Panc1 (cell line): Measurements from ENCODE around the gene TOB1. TPM values are rescaled to one million over a fixed set of nuclear protein-coding genes. Genes with fewer than 3 reads are reported as not detected.

ENCODE experiments used
- ATAC-seq: fragments of 200-7000 bp; cut with Tn5 transposase; 2 replicates; pipeline ENCODE4 v1.9.1; 2020; ENCODE audit warnings: mild to moderate bottlenecking, moderate library complexity
- BruUV-seq: library from RNA; stranded (reverse); fragments of 400-500 nt; replicated peaks from 2 replicates; lab custom pipeline; 2021; lab: Mats Ljungman, UMichigan
- CTCF ChIA-PET: fragments of 300-600 bp; sonication (Branson Sonifier 250); formaldehyde crosslinking; loops from one replicate; lab custom pipeline; 2022; ENCODE audit warnings: antibody characterized with exemption; lab: Charles Lee
- POLR2A ChIA-PET: fragments of 300-600 bp; sonication (Branson Sonifier 250); formaldehyde crosslinking; loops from one replicate; lab custom pipeline; 2022; ENCODE audit warnings: antibody characterized with exemption; lab: Charles Lee
- DNase-seq: peaks from one replicate; pipeline ENCODE4 v3.0.0-alpha.2; 2010; ENCODE audit warnings: low read depth, low spot score
- H3K27ac ChIP-seq: 2 replicates; pipeline ENCODE4 v1.5.1; 2011; ENCODE audit warnings: mild to moderate bottlenecking, low read length, inconsistent platforms
- H3K27me3 ChIP-seq: fragments of 200-500 bp; sonication (Bioruptor generic); 2 replicates; pipeline ENCODE4 v1.6.0; 2014; ENCODE audit warnings: low read length, inconsistent platforms; ENCODE audit not compliant: control insufficient read depth, insufficient read depth
- H3K36me3 ChIP-seq: fragments of 200-500 bp; sonication (Bioruptor generic); 2 replicates; pipeline ENCODE4 v1.5.1; 2014; ENCODE audit warnings: inconsistent platforms, mild to moderate bottlenecking, low read length, moderate library complexity; ENCODE audit not compliant: control insufficient read depth, insufficient read depth
- H3K4me1 ChIP-seq: 2 replicates; pipeline ENCODE4 v1.5.1; 2011; ENCODE audit warnings: inconsistent platforms, mild to moderate bottlenecking, low read length, moderate library complexity; ENCODE audit not compliant: control insufficient read depth, insufficient read depth
- H3K4me3 ChIP-seq, 2 experiments: 2 replicates each; pipeline ENCODE4 v1.5.1; 2011 to 2012; ENCODE audit warnings: low read depth in 2 of 2, low read length in 2 of 2, mild to moderate bottlenecking in 2 of 2, inconsistent platforms in 1 of 2, moderate library complexity in 1 of 2
- H3K9me3 ChIP-seq: fragments of 200-500 bp; sonication (Bioruptor generic); 2 replicates; pipeline ENCODE4 v1.5.1; 2014; ENCODE audit warnings: low read depth, mild to moderate bottlenecking, inconsistent platforms, low read length, moderate library complexity; ENCODE audit not compliant: control insufficient read depth, insufficient read depth
- CTCF ChIP-seq: fragments of 450-650 bp; IDR thresholded peaks from 2 replicates; pipeline ENCODE4 v1.5.1; 2017; ENCODE audit warnings: mild to moderate bottlenecking
- POLR2AphosphoS5 ChIP-seq: IDR thresholded peaks from 2 replicates; pipeline ENCODE4 v1.6.1; 2012; ENCODE audit warnings: mild to moderate bottlenecking, low read depth, low read length, moderate library complexity
- SIN3A ChIP-seq: IDR thresholded peaks from 2 replicates; pipeline ENCODE4 v1.6.1; 2012; ENCODE audit warnings: low read depth, mild to moderate bottlenecking, low read length, moderate library complexity, borderline replicate concordance; ENCODE audit not compliant: insufficient read depth
- TCF7L2 ChIP-seq: IDR thresholded peaks from 2 replicates; pipeline ENCODE4 v1.6.1; 2011; ENCODE audit warnings: mild to moderate bottlenecking, low read depth, low read length, inconsistent platforms
- in situ Hi-C: cut with HindIII; loops from 2 replicates; pipeline ENCODE4 v1.10.0; 2016; ENCODE audit warnings: low sequenced_read_pairs, low pct_unique_long_range_greater_than_20kb
- intact Hi-C: fragments of 100-400 bp; cut with micrococcal nuclease; formaldehyde crosslinking; loops from one replicate; pipeline ENCODE4 v1.10.0; 2022; ENCODE audit not compliant: unreplicated experiment
- total RNA-seq: library from RNA; stranded (reverse); gene quantifications from one replicate; pipeline ENCODE4 v1.2.1, GENCODE V29; 2021; ENCODE audit not compliant: unreplicated experiment
- TF ChIP-seq, protein P1 (sequence below), 2 experiments: IDR thresholded peaks; 2 replicates each; pipeline ENCODE4 v1.6.1; 2011 to 2012; ENCODE audit warnings: low read depth in 2 of 2, control low read depth in 1 of 2, low read length in 1 of 2, mild to moderate bottlenecking in 1 of 2, moderate library complexity in 1 of 2; ENCODE audit not compliant: insufficient read depth in 1 of 2

Gene TOB1
- total RNA-seq, 1 experiment from 2014 or later: 117 TPM

- intact Hi-C loops: no loop called here
- Histone ChIP-seq H3K27ac (no peak overlapping the region), H3K4me3 (no peak overlapping the region), H3K9me3 (peaks cover 5% of the 10 kb centered on the region; the same call in 1 of the 2 replicates), H3K4me1 (no peaks in the 10 kb centered on the region), H3K27me3 (peaks cover 2% of the 10 kb centered on the region), H3K36me3 (no peaks in the 10 kb centered on the region)
- ChIA-PET CTCF (interaction anchor here (0.5 kb wide), 1 partner anchor 228 kb away, joined by 3 read pairs; no protein-coding TSS in a partner anchor), POLR2A (interaction anchor here (0.6 kb wide), 2 partner anchors 13 to 36 kb away, joined by 4 to 14 read pairs; no protein-coding TSS in a partner anchor)
- ATAC-seq (no peak), DNase-seq (no peak)
- BruUV-seq: no TSS peak
- no peak for TF ChIP-seq CTCF
- TF ChIP-seq, protein P1, sequence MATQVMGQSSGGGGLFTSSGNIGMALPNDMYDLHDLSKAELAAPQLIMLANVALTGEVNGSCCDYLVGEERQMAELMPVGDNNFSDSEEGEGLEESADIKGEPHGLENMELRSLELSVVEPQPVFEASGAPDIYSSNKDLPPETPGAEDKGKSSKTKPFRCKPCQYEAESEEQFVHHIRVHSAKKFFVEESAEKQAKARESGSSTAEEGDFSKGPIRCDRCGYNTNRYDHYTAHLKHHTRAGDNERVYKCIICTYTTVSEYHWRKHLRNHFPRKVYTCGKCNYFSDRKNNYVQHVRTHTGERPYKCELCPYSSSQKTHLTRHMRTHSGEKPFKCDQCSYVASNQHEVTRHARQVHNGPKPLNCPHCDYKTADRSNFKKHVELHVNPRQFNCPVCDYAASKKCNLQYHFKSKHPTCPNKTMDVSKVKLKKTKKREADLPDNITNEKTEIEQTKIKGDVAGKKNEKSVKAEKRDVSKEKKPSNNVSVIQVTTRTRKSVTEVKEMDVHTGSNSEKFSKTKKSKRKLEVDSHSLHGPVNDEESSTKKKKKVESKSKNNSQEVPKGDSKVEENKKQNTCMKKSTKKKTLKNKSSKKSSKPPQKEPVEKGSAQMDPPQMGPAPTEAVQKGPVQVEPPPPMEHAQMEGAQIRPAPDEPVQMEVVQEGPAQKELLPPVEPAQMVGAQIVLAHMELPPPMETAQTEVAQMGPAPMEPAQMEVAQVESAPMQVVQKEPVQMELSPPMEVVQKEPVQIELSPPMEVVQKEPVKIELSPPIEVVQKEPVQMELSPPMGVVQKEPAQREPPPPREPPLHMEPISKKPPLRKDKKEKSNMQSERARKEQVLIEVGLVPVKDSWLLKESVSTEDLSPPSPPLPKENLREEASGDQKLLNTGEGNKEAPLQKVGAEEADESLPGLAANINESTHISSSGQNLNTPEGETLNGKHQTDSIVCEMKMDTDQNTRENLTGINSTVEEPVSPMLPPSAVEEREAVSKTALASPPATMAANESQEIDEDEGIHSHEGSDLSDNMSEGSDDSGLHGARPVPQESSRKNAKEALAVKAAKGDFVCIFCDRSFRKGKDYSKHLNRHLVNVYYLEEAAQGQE (IDR thresholded peaks at IDR 0.05; ENCODE audit: insufficient read depth in 1 of 2, low read depth in 2 of 2, low read length in 1 of 2): no peak
- TF ChIP-seq POLR2AphosphoS5: no peak
- TF ChIP-seq SIN3A: no peak
- TF ChIP-seq TCF7L2: no peak
- in situ Hi-C loops: no loop called here
Measured at GRCh38 chr17:50818921-50819657, 47.1 kb downstream of the TOB1 start.

- no peaks in the 10 kb centered on the region for H3K4me1 ChIP-seq
- in situ Hi-C loops: no loop called here
- peaks cover 2% of the 10 kb centered on the region for H3K27me3 ChIP-seq
- ATAC-seq (no peak), DNase-seq (no peak)
- intact Hi-C loops: no loop called here
- H3K36me3 ChIP-seq: no peaks in the 10 kb centered on the region
- peaks cover 5% of the 10 kb centered on the region; the same call in 1 of the 2 replicates for H3K9me3 ChIP-seq
- no peak overlapping the region for H3K4me3 ChIP-seq
- H3K27ac ChIP-seq: no peak overlapping the region
- no peak for TF ChIP-seq SIN3A
- no peak for TF ChIP-seq POLR2AphosphoS5
- TF ChIP-seq, protein P1 (IDR thresholded peaks at IDR 0.05; ENCODE audit: insufficient read depth in 1 of 2, low read depth in 2 of 2, low read length in 1 of 2): no peak
- TF ChIP-seq CTCF: no peak
- POLR2A ChIA-PET: no interaction called here
- CTCF ChIA-PET: interaction anchor here (0.5 kb wide), 1 partner anchor 229 kb away, joined by 3 read pairs; no protein-coding TSS in a partner anchor
- no TSS peak for BruUV-seq
Measured at GRCh38 chr17:50818261-50818660, 47.9 kb downstream of the TOB1 start.
